Left colon (tissue), 2 donors: ENCODE results near the gene TMEM145. TPM values are rescaled to one million over a fixed set of nuclear protein-coding genes. Genes with fewer than 3 reads are reported as not detected.

Experiments used
- ATAC-seq: fragments of 200-7000 bp; cut with Tn5 transposase; one replicate; pipeline ENCODE4 v1.9.1; 2020; ENCODE audit warnings: mild to moderate bottlenecking, moderate library complexity
- DNase-seq, 2 donors: peaks; one replicate each; pipeline ENCODE4 v3.0.0-alpha.2; 2020
- intact Hi-C, 2 donors: fragments of 100-400 bp; cut with DNase I in 1 of 2; cut with micrococcal nuclease in 1 of 2; formaldehyde crosslinking; loops; one replicate each; pipeline versions ENCODE4 v1.11.2 to v1.14.0; 2022; cut with DNase I, micrococcal nuclease
- total RNA-seq, 2 donors: library from RNA; stranded (reverse); fragmentation: NEBNext Ultra II Directional; extraction: Animal tissue kit (Norgen Biotek cat#: 25700); gene quantifications; one replicate each; pipeline ENCODE4 v1.2.1, GENCODE V29; 2021
- donor health status: DM: no; HTN: no; CAD: no.
- donor health status: DM: yes; HTN: yes; CAD: no.

Gene TMEM145
- total RNA-seq, 2 donors from 2014 or later = 0.21 to 0.25 TPM

DNA sequence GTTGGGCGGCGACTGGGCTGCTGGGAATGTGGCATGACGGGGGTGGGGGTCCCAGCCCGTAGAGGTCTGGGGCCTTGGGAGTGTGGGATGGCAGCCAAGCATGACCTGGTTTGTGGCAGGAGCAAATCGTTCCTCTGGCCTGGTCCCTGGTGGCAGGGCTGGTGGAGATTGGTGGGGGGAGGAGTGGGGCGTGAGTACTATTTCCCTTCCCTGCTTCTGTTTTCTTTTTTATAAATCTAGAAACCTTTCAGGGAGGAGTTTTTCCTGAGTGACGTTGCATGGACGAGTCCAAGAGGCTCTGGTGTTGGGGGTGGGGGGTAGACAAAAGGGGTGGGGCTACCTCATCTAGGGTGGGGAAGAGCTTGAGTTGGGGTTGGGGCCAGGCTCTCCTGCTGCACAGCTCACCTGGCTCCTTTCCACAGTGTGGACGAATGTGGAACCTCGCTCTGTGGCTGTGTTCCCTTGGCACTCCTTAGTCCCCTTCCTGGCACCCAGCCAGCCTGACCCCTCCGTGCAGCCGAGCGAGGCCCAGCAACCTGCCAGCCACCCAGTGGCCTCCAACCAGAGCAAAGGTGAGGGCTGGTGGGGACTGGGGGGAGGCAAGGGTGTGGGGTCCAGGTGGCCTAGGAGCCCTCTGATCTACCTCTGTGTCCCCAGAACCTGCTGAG, 26.6 kb upstream of the TMEM145 start:
- no peak for DNase-seq
- intact Hi-C loops = no loop called here
- no peak for ATAC-seq

DNA sequence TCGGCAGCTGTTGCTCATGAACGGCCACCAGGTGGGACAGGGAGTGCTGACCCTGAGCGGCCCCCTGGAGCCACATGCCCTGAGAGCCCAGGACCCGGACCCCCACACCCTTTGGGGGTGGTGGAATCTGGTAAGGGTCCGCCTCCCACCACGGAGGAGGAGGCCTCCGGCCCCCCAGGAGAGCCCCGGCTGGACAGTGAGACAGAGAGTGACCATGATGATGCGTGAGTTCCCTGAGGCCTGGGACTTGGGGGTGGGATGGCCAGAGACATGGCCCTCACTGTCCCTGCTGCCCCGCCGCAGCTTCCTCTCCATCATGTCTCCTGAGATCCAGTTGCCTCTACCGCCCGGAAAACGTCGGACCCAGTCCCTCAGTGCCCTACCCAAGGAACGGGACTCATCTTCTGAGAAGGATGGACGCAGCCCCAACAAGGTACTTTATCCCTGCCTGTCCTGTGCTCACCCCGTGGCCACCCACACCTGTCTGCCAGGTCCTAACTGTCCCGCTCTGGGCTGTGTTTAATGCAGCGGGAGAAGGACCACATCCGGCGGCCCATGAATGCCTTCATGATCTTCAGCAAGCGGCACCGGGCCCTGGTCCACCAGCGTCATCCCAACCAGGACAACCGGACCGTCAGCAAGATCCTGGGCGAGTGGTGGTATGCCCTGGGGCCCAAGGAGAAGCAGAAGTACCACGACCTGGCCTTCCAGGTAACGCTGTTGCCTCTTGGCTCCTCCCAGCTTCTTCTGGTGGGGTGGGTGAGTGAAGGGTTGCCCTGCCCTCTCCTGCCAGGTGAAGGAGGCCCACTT, 25.9 kb upstream of the TMEM145 start:
- ATAC-seq (no peak), DNase-seq (no peak)
- intact Hi-C loops = no loop called here

DNA sequence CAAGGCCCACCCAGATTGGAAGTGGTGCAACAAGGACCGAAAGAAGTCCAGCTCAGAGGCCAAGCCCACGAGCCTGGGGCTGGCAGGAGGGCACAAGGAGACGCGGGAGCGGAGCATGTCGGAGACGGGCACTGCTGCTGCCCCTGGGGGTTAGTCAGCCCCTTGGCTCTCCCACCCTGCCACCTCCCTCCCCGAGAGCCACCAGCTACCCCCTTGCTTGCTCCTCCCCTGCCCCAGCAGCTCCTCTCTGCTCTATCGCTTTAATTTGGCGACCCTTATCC, 25.3 kb upstream of the TMEM145 start:
- intact Hi-C loops = no loop called here
- DNase-seq (no peak), ATAC-seq (no peak)

DNA sequence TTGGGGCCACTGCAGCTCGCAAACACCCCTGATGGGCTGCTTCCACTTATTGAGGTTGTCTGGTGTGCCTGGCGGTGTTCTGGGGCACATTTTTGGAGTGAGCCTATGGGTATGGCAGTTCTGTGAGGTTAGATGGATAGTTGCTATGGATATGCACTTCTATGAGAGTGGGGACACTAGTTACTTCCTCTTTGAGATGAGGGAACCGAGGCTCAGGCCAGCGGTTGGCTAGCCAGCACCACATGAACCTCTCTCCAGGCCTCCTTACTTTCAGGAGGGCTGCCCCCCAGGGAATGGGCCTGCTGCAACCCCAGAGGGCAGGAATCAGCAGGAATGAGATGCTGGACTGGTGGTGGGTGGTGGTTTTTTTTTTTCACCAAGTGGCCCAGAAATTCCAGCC, 24.7 kb upstream of the TMEM145 start:
- ATAC-seq (no peak), DNase-seq (no peak)
- intact Hi-C loops = no loop called here

DNA sequence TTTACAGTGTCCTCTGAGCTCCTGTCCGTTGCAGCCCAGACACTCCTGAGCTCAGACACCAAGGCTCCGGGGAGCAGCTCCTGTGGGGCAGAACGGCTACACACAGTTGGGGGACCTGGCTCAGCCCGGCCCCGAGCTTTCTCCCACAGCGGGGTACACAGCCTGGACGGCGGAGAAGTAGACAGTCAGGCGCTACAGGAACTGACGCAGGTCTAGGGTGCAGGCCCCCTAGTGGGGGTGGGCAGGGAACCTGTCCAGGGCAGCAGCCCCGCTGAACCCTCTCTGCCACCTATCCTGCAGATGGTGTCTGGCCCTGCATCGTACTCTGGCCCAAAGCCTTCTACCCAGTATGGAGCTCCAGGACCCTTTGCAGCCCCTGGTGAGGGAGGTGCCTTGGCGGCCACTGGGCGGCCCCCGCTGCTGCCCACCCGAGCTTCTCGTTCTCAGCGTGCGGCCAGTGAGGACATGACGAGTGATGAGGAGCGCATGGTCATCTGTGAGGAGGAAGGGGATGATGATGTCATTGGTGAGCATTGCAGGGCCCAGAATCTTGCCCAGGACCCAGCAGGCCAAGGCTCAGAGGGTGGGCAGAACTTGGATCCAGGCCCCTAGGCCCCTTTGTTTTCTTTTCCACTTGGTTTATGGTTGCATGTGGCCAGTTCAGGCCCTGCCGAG, 24.1 kb upstream of the TMEM145 start:
- DNase-seq (no peak), ATAC-seq (no peak)
- intact Hi-C loops = no loop called here

DNA sequence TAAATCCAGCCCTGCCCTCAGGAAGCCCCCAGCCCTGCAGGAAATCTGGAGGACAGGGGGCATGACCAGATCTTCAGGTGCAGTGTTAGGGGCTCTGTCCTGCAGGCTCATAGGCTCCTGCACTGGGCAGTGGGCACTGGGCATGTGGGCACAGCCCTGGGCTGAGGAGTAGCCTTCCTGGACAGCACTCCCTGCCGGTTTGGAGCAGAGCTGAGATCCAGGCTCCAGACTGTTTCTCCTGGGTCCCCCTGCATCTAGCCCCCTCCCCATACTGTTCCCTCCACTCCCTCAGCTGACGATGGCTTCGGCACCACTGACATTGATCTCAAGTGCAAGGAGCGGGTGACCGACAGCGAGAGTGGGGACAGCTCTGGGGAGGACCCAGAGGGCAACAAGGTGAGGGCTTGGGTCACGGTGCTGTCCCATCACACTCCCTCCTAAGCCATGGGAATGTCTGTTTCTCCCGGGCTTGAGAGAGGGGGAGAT, 23.5 kb upstream of the TMEM145 start:
- no peak for DNase-seq
- no peak for ATAC-seq
- intact Hi-C loops = no loop called here

DNA sequence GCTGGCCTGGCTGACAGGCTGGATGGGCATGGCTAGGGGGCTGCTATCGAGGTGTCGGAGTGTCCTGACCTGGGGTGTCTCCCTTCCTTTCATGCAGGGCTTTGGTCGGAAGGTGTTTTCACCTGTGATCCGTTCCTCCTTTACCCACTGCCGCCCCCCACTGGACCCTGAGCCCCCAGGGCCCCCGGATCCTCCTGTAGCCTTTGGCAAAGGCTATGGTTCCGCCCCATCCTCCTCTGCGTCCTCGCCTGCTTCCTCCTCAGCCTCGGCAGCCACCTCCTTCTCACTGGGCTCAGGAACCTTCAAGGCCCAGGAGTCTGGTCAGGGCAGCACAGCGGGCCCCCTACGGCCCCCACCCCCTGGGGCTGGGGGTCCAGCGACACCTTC, 23.0 kb upstream of the TMEM145 start:
- DNase-seq = no peak
- intact Hi-C loops = no loop called here
- ATAC-seq = no peak

DNA sequence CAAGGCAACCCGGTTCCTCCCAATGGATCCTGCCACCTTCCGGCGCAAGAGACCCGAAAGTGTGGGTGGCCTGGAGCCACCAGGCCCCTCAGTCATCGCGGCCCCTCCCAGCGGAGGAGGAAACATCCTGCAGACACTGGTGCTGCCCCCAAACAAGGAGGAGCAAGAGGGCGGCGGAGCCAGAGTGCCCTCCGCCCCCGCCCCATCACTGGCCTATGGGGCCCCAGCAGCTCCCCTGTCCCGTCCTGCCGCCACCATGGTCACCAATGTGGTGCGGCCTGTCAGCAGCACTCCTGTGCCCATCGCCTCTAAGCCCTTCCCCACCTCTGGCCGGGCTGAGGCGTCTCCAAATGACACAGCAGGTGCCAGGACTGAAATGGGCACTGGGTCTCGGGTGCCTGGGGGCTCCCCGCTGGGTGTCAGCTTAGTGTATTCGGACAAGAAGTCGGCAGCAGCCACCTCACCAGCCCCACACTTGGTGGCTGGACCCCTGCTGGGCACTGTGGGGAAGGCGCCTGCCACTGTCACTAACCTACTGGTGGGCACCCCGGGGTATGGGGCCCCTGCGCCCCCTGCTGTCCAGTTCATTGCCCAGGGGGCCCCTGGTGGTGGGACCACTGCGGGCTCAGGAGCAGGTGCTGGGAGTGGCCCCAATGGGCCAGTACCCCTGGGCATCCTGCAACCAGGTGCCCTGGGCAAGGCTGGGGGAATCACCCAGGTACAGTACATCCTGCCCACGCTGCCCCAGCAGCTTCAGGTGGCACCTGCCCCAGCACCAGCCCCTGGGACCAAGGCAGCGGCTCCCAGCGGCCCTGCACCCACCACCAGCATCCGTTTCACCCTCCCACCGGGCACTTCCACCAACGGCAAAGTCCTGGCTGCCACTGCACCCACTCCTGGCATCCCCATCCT, 22.3 kb upstream of the TMEM145 start:
- peak; percentile 22 for ATAC-seq
- intact Hi-C loops = no loop called here
- no peak for DNase-seq

DNA sequence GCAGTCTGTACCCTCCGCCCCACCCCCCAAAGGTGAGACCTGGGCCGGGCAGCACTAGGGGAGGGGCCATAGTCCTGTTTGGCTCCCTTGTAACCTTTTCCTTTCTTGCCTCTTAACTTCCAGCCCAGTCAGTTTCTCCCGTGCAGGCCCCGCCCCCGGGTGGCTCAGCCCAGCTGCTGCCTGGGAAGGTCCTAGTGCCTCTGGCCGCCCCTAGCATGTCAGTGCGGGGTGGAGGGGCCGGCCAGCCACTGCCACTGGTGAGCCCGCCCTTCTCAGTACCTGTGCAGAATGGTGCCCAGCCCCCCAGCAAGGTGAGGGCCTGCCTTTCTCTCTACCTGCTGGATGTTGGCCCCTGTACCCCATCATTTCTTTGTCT, 21.7 kb upstream of the TMEM145 start:
- intact Hi-C loops = no loop called here
- ATAC-seq = peak; percentile 66
- peak; percentile 64 to 71 for DNase-seq

DNA sequence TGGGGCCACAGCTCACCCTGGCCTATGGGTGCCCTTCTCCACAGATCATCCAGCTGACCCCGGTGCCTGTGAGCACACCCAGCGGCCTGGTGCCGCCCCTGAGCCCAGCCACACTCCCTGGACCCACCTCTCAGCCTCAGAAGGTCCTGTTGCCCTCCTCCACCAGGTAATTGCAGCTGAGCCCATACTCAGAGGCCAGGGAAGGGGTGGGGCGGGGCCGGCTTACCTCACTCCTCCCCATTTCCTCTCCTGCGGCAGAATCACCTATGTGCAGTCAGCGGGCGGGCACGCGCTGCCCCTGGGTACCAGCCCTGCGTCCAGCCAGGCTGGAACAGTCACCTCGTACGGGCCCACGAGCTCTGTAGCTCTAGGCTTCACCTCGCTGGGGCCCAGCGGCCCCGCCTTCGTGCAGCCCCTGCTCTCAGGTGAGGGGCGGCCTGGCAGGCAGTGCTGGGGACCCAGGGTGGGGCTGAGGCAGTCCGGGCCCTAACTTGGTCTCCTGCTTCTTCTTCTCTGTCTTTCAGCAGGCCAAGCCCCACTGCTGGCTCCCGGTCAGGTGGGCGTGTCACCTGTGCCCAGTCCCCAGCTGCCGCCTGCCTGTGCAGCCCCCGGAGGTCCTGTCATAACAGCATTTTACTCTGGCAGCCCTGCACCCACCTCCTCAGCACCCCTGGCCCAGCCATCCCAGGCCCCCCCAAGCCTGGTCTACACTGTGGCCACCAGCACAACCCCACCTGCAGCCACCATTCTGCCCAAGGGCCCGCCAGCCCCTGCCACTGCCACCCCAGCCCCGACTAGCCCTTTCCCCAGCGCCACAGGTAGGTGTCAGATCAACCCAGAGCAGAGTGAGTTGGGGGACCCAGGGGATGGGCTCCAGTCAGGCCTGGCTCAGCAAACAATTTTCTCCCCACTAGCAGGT, 20.8 kb upstream of the TMEM145 start:
- ATAC-seq (peak; percentile 68), DNase-seq (peak; percentile 60 to 70)
- intact Hi-C loops = no loop called here

DNA sequence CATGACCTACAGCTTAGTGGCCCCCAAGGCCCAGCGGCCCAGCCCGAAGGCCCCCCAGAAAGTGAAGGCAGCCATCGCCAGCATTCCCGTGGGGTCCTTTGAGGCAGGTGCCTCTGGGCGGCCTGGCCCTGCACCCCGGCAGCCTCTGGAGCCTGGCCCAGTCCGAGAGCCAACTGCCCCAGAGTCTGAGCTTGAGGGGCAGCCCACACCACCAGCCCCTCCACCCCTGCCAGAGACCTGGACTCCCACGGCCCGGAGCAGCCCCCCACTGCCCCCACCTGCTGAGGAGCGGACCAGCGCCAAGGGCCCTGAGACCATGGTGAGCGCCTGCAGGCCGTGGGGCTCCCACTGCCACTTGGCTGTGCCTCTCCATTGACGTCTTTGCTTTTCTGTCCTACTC, 20.1 kb upstream of the TMEM145 start:
- ATAC-seq (no peak), DNase-seq (no peak)
- intact Hi-C loops = no loop called here

DNA sequence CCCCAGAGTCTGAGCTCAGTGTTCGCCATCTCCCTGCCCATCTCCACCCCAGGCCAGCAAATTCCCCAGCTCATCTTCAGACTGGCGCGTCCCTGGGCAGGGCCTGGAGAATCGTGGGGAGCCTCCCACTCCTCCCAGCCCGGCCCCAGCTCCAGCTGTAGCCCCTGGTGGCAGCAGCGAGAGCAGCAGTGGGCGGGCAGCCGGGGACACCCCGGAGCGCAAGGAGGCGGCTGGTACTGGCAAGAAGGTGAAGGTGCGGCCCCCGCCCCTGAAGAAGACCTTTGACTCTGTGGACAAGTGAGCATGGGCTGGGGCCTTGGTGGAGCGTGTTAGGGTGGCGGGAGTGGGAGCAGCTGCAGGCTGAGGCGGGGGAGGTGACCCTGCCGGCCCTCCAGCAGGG, 19.6 kb upstream of the TMEM145 start:
- ATAC-seq (no peak), DNase-seq (no peak)
- intact Hi-C loops = no loop called here

DNA sequence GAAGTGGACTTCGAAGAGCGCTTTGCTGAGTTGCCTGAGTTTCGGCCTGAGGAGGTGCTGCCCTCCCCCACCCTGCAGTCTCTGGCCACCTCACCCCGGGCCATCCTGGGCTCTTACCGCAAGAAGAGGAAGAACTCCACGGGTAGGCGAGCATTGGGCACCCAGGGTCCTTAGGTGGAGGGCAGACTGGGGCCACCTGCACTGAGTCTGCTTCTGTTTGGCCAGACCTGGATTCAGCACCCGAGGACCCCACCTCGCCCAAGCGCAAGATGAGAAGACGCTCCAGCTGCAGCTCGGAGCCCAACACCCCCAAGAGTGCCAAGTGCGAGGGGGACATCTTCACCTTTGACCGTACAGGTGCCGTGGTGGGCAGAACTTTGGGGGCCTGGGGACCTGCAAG, 19.2 kb upstream of the TMEM145 start:
- ATAC-seq (no peak), DNase-seq (no peak)
- intact Hi-C loops = no loop called here

DNA sequence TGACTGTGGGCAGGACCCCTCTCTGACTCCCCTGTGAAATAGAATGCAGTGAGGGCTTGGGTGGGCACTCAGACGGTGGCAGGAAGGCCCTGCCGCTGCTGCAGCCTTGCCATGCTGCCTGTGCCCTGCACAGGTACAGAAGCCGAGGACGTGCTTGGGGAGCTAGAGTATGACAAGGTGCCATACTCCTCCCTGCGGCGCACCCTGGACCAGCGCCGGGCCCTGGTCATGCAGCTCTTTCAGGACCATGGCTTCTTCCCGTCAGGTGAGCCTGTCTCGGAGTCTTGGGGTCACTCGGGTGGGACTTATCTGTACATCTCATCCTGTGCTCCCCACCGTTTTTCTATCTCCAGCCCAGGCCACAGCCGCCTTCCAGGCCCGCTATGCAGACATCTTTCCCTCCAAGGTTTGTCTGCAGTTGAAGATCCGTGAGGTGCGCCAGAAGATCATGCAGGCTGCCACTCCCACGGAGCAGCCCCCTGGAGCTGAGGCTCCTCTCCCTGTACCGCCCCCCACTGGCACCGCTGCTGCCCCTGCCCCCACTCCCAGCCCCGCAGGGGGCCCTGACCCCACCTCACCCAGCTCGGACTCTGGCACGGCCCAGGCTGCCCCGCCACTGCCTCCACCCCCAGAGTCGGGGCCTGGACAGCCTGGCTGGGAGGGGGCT, 18.5 kb upstream of the TMEM145 start:
- no peak for DNase-seq
- intact Hi-C loops = no loop called here
- no peak for ATAC-seq

DNA sequence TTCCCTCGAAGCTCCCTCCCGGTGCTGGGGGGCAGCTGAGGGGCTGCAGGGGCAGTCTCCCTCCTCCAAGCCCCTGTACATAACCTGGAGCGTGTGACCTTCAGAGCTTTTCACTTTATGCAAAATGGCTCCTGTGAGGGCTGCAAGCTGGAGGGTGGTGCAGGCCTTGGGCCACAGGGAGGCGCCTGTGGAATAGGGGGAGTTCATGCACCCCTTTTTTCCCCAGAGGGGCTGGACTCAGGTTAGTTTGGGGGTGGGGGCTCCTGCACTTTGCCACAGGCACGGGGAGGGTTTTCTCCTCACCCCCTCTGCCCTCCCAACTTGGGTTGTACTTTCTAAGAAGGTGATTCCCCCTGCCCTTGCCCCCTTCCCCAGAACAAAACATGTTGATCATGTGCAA, 17.8 kb upstream of the TMEM145 start:
- ATAC-seq = no peak
- intact Hi-C loops = no loop called here
- DNase-seq = no peak

DNA sequence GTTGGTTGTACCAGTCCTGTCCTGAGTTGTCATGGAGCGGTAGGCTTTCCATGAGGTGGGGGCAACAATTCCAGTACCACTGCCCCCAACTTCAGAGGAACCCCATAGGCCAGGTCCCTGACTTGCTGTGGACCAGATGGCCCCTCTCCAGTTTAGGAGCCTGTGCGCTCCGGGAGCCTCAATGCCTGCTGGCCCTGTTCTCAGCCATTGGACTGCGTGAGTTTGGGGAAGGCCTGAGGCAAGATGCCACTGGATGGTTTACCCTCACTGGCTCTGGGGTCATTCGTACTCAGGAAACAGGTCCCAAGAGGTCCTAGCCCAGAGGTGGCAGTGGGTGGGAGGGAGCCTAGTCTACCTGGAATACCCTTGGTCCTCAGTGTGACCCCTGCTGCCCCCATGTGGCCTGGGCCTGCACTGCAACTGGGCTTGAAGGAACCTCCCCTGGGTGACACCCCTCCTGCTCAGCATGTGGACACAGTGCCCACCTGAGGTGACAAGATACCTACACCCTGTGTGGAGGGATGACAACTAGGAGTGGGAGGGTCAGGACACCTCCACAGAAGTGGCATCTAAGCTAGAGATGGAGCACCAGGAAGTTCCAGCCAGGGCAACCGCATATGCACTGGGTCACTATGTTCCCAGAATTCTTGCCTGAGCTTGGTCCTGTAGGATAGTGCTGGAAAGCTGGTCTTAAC, 17.1 kb upstream of the TMEM145 start:
- peak; percentile 71 to 89 for DNase-seq
- peak; percentile 60 for ATAC-seq
- intact Hi-C loops = no loop called here

DNA sequence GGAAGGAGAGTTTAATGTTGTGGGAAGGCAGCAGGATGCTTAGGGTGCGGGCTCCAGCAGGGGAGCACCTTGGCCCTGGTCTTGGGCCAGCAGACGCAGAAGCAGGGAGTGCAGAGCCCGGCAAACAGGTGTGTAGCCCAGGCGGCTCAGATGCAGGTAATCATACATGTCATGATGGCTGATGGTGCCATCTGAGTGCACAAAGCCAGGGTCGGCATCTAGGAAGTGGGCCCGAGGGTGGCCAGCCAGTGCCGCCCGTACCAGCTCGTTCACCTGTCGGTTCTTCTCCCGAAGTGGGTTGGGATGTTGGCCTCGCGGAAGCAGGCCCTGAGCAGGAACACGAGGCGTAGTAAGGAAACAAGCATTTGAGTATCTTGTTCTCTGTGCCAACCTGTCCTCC, 16.1 kb upstream of the TMEM145 start:
- DNase-seq = no peak
- intact Hi-C loops = no loop called here
- no peak for ATAC-seq
